Esophagus muscularis mucosa (tissue), 4 donors: ENCODE measurements around the gene SIKE1. TPM values are rescaled to one million over a fixed set of nuclear protein-coding genes. Genes with fewer than 3 reads are reported as not detected.

Experiments used
- DNase-seq: peaks from one replicate; pipeline ENCODE4 v3.0.0-alpha.2; 2017; ENCODE audit errors: extremely low spot score
- H3K27ac ChIP-seq, 4 donors: fragments of 200-600 bp; sonication (generic); replicated peaks in 1 of 4; 1 replicate in 3 of 4; 2 replicates in 1 of 4; pipeline ENCODE4 v1.5.1; 2016 to 2019; ENCODE audit warnings: mild to moderate bottlenecking in 1 of 4
- H3K27me3 ChIP-seq, 4 donors: fragments of 200-600 bp; sonication (generic); one replicate each; pipeline versions ENCODE4 v1.5.1 to v1.6.0; 2016 to 2019
- H3K36me3 ChIP-seq, 4 donors: fragments of 200-600 bp; sonication (generic); one replicate each; pipeline ENCODE4 v1.5.1; 2016 to 2019
- H3K4me1 ChIP-seq, 4 donors: fragments of 200-600 bp; sonication (generic); one replicate each; pipeline ENCODE4 v1.5.1; 2016 to 2019
- H3K4me3 ChIP-seq, 4 donors: fragments of 200-600 bp; sonication (generic); 1 replicate in 2 of 4; 2 replicates in 2 of 4; pipeline ENCODE4 v1.5.1; 2016 to 2019; ENCODE audit warnings: mild to moderate bottlenecking in 4 of 4, moderate library complexity in 1 of 4
- H3K9me3 ChIP-seq, 4 donors: fragments of 200-600 bp; sonication (generic); 1 replicate in 3 of 4; 2 replicates in 1 of 4; pipeline ENCODE4 v1.5.1; 2016 to 2019
- EP300 ChIP-seq: sonication (generic); formaldehyde crosslinking; IDR thresholded peaks from one replicate; pipeline ENCODE4 v1.6.1; 2017; ENCODE audit warnings: antibody characterized with exemption
- POLR2A ChIP-seq: fragments of 450-650 bp; IDR thresholded peaks from one replicate; pipeline ENCODE4 v1.6.1; 2017; ENCODE audit warnings: antibody characterized with exemption, moderate library complexity, mild to moderate bottlenecking, low read depth
- POLR2AphosphoS5 ChIP-seq, 2 donors: sonication (generic); formaldehyde crosslinking; IDR thresholded peaks; one replicate each; pipeline ENCODE4 v1.6.1; 2017; ENCODE audit warnings: antibody characterized with exemption in 2 of 2
- WGBS: methylation state at CpG from one replicate; pipeline ENCODE4 v1.1.5; 2018; 5-methylcytosine and 5-hydroxymethylcytosine counted together
- intact Hi-C: fragments of 100-400 bp; cut with DNase I; formaldehyde crosslinking; loops from one replicate; pipeline ENCODE4 v1.15.1; 2023
- total RNA-seq, 4 donors: library from RNA; depleted of rRNA; stranded (reverse); fragments of >200 nt; gene quantifications; one replicate each; pipeline versions ENCODE4 v1.1.0 to v1.2.1, GENCODE V29; 2016
- TF ChIP-seq, protein P1 (sequence below), 3 experiments: fragments of 200-600 bp in 2 of 3; fragments of 450-650 bp in 1 of 3; sonication (generic) in 2 of 3; IDR thresholded peaks; one replicate each; pipeline ENCODE4 v1.5.1; 2017 to 2019; ENCODE audit warnings: antibody characterized with exemption in 3 of 3, mild to moderate bottlenecking in 2 of 3, moderate library complexity in 1 of 3

Gene SIKE1
- total RNA-seq, 4 donors from 2014 or later, result 31.5 to 60.7 (median 50.9) TPM

DNA sequence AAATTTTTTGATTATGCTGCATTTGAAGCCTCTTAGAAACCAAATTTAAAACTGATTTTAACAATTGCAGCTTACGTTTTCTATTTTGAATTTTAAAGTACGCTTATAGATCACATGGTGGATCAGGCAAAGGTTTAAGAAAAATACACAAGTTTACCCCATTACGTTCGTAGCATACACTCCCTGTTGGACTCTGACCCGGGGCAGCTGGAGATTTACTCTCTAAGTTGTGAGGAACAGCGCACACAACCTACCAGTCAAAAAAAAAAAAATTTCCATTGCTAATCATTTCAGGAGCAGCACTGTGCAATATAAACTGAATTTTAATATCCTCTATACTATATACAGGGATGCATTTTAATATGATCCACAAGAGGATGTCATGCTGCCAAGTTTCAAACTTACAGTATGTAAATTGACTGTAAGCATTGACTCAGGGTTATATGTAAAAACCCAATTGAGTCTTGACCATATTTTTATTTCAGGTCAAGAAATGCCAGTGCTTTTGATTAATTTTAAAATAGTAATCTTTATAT lies 43.1 kb downstream of the SIKE1 start:
- H3K27me3 ChIP-seq, result no peaks in the 10 kb centered on the region
- H3K27ac ChIP-seq, result no peak overlapping the region
- no peaks in the 10 kb centered on the region for H3K9me3 ChIP-seq
- DNase-seq, result no peak
- intact Hi-C loops, result no loop called here
- TF ChIP-seq EP300 (no peak), POLR2AphosphoS5 (IDR thresholded peaks at IDR 0.05) (no peak), POLR2A (no peak)
- TF ChIP-seq, protein P1, sequence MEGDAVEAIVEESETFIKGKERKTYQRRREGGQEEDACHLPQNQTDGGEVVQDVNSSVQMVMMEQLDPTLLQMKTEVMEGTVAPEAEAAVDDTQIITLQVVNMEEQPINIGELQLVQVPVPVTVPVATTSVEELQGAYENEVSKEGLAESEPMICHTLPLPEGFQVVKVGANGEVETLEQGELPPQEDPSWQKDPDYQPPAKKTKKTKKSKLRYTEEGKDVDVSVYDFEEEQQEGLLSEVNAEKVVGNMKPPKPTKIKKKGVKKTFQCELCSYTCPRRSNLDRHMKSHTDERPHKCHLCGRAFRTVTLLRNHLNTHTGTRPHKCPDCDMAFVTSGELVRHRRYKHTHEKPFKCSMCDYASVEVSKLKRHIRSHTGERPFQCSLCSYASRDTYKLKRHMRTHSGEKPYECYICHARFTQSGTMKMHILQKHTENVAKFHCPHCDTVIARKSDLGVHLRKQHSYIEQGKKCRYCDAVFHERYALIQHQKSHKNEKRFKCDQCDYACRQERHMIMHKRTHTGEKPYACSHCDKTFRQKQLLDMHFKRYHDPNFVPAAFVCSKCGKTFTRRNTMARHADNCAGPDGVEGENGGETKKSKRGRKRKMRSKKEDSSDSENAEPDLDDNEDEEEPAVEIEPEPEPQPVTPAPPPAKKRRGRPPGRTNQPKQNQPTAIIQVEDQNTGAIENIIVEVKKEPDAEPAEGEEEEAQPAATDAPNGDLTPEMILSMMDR (IDR thresholded peaks at IDR 0.05), result no peak
- H3K4me3 ChIP-seq, result no peak overlapping the region
- 87% methylated on average over 6 of the region's 6 CpGs for WGBS
- H3K4me1 ChIP-seq, result peaks cover 0 to 12% (median 4%) of the 10 kb centered on the region in 4 donors
- H3K36me3 ChIP-seq, result peaks cover 47 to 89% (median 72%) of the 10 kb centered on the region in 4 donors

DNA sequence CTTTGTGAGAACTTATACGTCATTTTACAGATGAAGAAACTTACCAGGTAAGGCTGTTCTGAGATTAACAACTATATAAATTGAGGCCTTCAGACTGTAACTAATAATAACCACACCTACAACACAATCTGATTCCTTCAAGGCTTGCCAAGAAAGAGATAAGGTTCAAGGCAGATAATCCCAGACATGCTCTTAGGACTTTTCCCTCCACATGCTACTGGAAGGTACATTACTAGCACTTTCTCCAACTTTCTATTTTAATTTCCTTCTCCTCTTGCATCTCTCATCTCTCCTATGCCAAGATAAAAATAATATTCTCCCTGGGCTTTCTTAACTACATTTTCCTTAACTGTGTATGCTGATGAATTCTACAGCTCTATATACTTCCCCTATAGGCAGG lies 45.0 kb downstream of the SIKE1 start:
- H3K9me3 ChIP-seq, result no peaks in the 10 kb centered on the region
- H3K4me1 ChIP-seq, result peaks cover 0 to 4% (median under 1%) of the 10 kb centered on the region in 4 donors
- TF ChIP-seq, protein P1 (IDR thresholded peaks at IDR 0.05), result no peak
- TF ChIP-seq POLR2A, result no peak
- no peak for TF ChIP-seq POLR2AphosphoS5 (IDR thresholded peaks at IDR 0.05)
- TF ChIP-seq EP300, result no peak
- H3K4me3 ChIP-seq, result no peak overlapping the region
- intact Hi-C loops, result no loop called here
- WGBS, result 79% methylated on average over 1 of the region's 1 CpG
- peaks cover 54 to 92% (median 79%) of the 10 kb centered on the region in 4 donors for H3K36me3 ChIP-seq
- DNase-seq, result no peak
- H3K27me3 ChIP-seq, result no peaks in the 10 kb centered on the region
- no peak overlapping the region for H3K27ac ChIP-seq

DNA sequence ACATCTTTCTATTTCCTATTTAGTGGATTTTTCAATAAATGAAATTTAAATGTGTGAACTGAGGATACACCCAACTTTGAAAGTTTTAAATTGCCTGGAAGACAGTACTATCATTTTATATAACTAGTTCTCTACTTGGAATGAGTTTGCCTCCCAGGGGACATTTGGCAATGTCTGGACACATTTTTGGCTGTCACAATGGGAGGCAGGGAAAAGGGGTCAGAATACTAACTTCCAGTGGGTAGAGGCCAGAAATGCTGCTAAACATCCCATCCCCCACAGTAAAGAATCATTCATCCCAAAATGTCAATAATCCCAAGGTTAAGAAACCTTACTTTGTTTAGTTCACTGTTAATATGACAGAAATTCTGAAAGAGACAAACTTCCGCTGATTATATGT lies 50.7 kb downstream of the SIKE1 start:
- no peak overlapping the region for H3K27ac ChIP-seq
- 96% methylated on average over 1 of the region's 1 CpG for WGBS
- peaks cover 51 to 100% (median 94%) of the 10 kb centered on the region in 4 donors for H3K36me3 ChIP-seq
- H3K4me3 ChIP-seq, result no peak overlapping the region
- H3K27me3 ChIP-seq, result no peaks in the 10 kb centered on the region
- intact Hi-C loops, result no loop called here
- H3K9me3 ChIP-seq, result no peaks in the 10 kb centered on the region
- TF ChIP-seq POLR2A (no peak), EP300 (no peak), POLR2AphosphoS5 (IDR thresholded peaks at IDR 0.05) (no peak)
- TF ChIP-seq, protein P1 (IDR thresholded peaks at IDR 0.05), result no peak
- H3K4me1 ChIP-seq, result peaks cover 0 to 13% (median 5%) of the 10 kb centered on the region in 4 donors
- DNase-seq, result no peak

DNA sequence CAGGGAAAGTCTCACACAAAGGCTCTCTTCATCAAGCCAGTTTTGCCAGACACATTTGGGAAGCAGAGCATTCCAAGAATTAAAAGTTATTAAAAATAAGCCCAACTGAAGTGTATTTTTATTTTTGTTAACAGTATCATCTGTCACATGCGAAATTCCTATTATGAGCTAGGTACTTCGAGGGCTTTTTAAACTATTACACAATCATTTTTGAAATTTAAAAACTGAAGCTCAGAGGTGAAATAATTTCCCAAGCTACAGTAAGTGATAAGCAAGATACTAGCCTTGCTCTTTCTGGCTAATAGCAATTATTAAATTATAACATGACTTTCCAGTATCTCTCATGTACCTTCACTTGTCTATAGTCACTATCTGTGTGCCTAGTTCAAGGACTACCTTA lies 51.9 kb downstream of the SIKE1 start:
- H3K36me3 ChIP-seq, result peaks cover 49 to 100% (median 94%) of the 10 kb centered on the region in 4 donors

More for the DNA sequence above, 51.9 kb downstream of the SIKE1 start:
- H3K4me3 ChIP-seq, result no peak overlapping the region
- TF ChIP-seq POLR2AphosphoS5 (IDR thresholded peaks at IDR 0.05) (no peak), POLR2A (no peak), EP300 (no peak)
- TF ChIP-seq, protein P1 (IDR thresholded peaks at IDR 0.05), result no peak
- 81% methylated on average over 2 of the region's 2 CpGs for WGBS
- no peaks in the 10 kb centered on the region for H3K9me3 ChIP-seq
- H3K4me1 ChIP-seq, result peaks cover 4 to 24% (median 15%) of the 10 kb centered on the region in 4 donors
- DNase-seq, result no peak
- H3K27ac ChIP-seq, result no peak overlapping the region
- H3K27me3 ChIP-seq, result no peaks in the 10 kb centered on the region
- intact Hi-C loops, result no loop called here
